ENCODE data around the gene SLC16A14.

SLC16A14 gene

GRCh38 chr2:229997565-229997964 lies 71.2 kb downstream of the SLC16A14 start:
- no peak for TF ChIP-seq CTCF (IDR thresholded peaks at IDR 0.05; ENCODE audit: control insufficient read depth, extremely low read depth, insufficient read depth)
- DNase-seq (ENCODE audit: low read depth): no peak
- no peak overlapping the region for H3K4me3 ChIP-seq (ENCODE audit: low read depth, low read length)

DNA sequence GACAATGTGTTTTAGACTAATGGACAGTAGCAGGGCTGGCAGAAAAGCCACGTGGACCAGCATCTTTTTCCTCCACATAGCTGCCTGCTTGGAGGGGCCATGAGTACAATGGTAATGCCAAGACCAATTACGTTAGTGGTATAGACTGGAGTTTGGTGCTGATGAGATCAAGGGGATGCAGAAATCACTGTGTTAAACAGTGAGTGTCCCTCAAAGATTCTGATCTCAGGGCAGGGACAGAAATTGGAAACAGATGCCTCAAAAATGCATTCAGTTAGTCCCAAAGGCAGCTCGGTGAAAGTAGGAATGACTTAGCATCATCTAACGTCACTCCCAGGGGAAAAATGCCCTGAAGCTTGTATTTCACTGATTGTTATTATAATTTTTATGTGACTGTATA lies 72.4 kb downstream of the SLC16A14 start:
- DNase-seq (ENCODE audit: low read depth): no peak
- no peak for TF ChIP-seq CTCF (IDR thresholded peaks at IDR 0.05; ENCODE audit: control insufficient read depth, extremely low read depth, insufficient read depth)
- no peak overlapping the region for H3K4me3 ChIP-seq (ENCODE audit: low read depth, low read length)

- DNase-seq (ENCODE audit: low read depth): no peak
- H3K4me3 ChIP-seq (ENCODE audit: low read depth, low read length): no peak overlapping the region
- no peak for TF ChIP-seq CTCF (IDR thresholded peaks at IDR 0.05; ENCODE audit: control insufficient read depth, extremely low read depth, insufficient read depth)
Measured at GRCh38 chr2:229993236-229993635, 75.5 kb downstream of the SLC16A14 start.

Data from LNCaP clone FGC (cell line).